Transverse colon (tissue), 4 donors: ENCODE measurements around the gene TRIP6. TPM values are rescaled to one million over a fixed set of nuclear protein-coding genes. Genes with fewer than 3 reads are reported as not detected.
A peak's percentile ranks its signal among the peaks of the same experiment; 100 is the strongest.

Experiments
- DNase-seq: peaks from one replicate; pipeline ENCODE4 v3.0.0-alpha.2; 2019
- H3K27ac ChIP-seq, 4 donors: fragments of 200-600 bp; sonication (generic); 2 replicates each; pipeline ENCODE4 v1.5.1; 2016 to 2018; ENCODE audit warnings: inconsistent platforms in 4 of 4
- H3K27me3 ChIP-seq: fragments of 200-600 bp; sonication (generic); 2 replicates; pipeline ENCODE4 v1.5.1; 2017; ENCODE audit warnings: inconsistent platforms
- H3K36me3 ChIP-seq, 4 donors: fragments of 200-600 bp; sonication (generic); 2 replicates each; pipeline ENCODE4 v1.5.1; 2017 to 2019; ENCODE audit warnings: inconsistent platforms in 4 of 4
- H3K4me1 ChIP-seq, 4 donors: fragments of 200-600 bp; sonication (generic); 2 replicates each; pipeline ENCODE4 v1.5.1; 2017 to 2020; ENCODE audit warnings: inconsistent platforms in 4 of 4
- H3K4me3 ChIP-seq, 4 donors: fragments of 200-600 bp; sonication (generic); 1 replicate in 1 of 4; 2 replicates in 3 of 4; pipeline versions ENCODE4 v1.5.1 to v1.6.1; 2017 to 2019; ENCODE audit warnings: inconsistent platforms in 4 of 4
- H3K9me3 ChIP-seq, 2 donors: fragments of 200-600 bp; sonication (generic); 2 replicates each; pipeline ENCODE4 v1.5.1; 2017 to 2019; ENCODE audit warnings: inconsistent platforms in 2 of 2
- CTCF ChIP-seq, 5 experiments: fragments of 200-600 bp in 3 of 5; fragments of 450-650 bp in 2 of 5; sonication (generic) in 3 of 5; IDR thresholded peaks; 1 replicate in 2 of 5; 2 replicates in 3 of 5; pipeline ENCODE4 v1.5.1; 2016 to 2017; ENCODE audit warnings: antibody characterized with exemption in 5 of 5, inconsistent platforms in 3 of 5, mild to moderate bottlenecking in 2 of 5, moderate library complexity in 1 of 5
- EP300 ChIP-seq: sonication (generic); formaldehyde crosslinking; IDR thresholded peaks from one replicate; pipeline ENCODE4 v1.6.1; 2017; ENCODE audit warnings: antibody characterized with exemption, low read depth
- POLR2A ChIP-seq: fragments of 450-650 bp; IDR thresholded peaks from one replicate; pipeline ENCODE4 v1.6.1; 2016; ENCODE audit warnings: antibody characterized with exemption, mild to moderate bottlenecking, moderate library complexity
- POLR2AphosphoS5 ChIP-seq, 3 donors: sonication (generic); formaldehyde crosslinking; IDR thresholded peaks; one replicate each; pipeline ENCODE4 v1.6.1; 2016; ENCODE audit warnings: antibody characterized with exemption in 3 of 3
- WGBS, 2 donors: methylation state at CpG; one replicate each; pipeline ENCODE4 v1.1.5; 2018; ENCODE audit warnings: low coverage in 1 of 2; 5-methylcytosine and 5-hydroxymethylcytosine counted together
- in situ Hi-C, 4 donors: fragments of 200-750 bp; cut with MboI; loops; one replicate each; pipeline versions ENCODE4 v1.15.0 to v1.15.1; 2017; ENCODE audit warnings: low sequenced_read_pairs in 3 of 4, low pct_ligation_motif_present in 1 of 4, low pct_unique_long_range_greater_than_20kb in 1 of 4
- intact Hi-C: fragments of 100-400 bp; cut with DNase I; formaldehyde crosslinking; loops from one replicate; pipeline ENCODE4 v1.15.1; 2023; ENCODE audit warnings: low total_unique reads
- total RNA-seq, 4 donors: library from RNA; depleted of rRNA; stranded (reverse); fragments of >200 nt; gene quantifications; one replicate each; pipeline ENCODE4 v1.1.0, GENCODE V29; 2016

Gene TRIP6
- total RNA-seq, 4 donors from 2014 or later, result 10.9 to 24.3 (median 21.2) TPM

GRCh38 chr7:100894860-100895700 lies 27.9 kb downstream of the TRIP6 start:
- Histone ChIP-seq H3K36me3 (no peaks in the 10 kb centered on the region), H3K27me3 (peaks cover 54% of the 10 kb centered on the region), H3K4me3 (peak overlapping the region; percentile 23 to 63 (median 39)), H3K9me3 (no peaks in the 10 kb centered on the region), H3K4me1 (peaks cover 32 to 56% (median 40%) of the 10 kb centered on the region in 4 donors), H3K27ac (peak overlapping the region; percentile 1 to 31 (median 14))
- 1% methylated on average over 28 of the region's 83 CpGs; no CpG with 5 or more reads in 1 of the 2 donors for WGBS, 2 donors
- no peak for TF ChIP-seq POLR2A
- TF ChIP-seq EP300, result no peak
- TF ChIP-seq CTCF (IDR thresholded peaks at IDR 0.05), result peak; percentile 82 to 92 (median 86)
- peak; percentile 62 for DNase-seq
- in situ Hi-C loops (loop anchor here in 3 of 4 donors (5.0 to 10.0 kb wide), 3 partner anchors 162 to 250 kb away; no protein-coding TSS in a partner anchor), intact Hi-C loops (loop anchor here (5.0 kb wide), 1 partner anchor 182 kb away; no protein-coding TSS in a partner anchor)

- intact Hi-C loops, result no loop called here
- peak within 1 kb of the TSS; percentile 23 to 63 (median 39) for H3K4me3 ChIP-seq
- H3K9me3 ChIP-seq, result no peaks in the 10 kb centered on the region
- H3K27me3 ChIP-seq, result peaks cover 54% of the 10 kb centered on the region
- peaks cover 27 to 50% (median 35%) of the 10 kb centered on the region in 4 donors for H3K4me1 ChIP-seq
- H3K36me3 ChIP-seq, result no peaks in the 10 kb centered on the region
- TF ChIP-seq POLR2AphosphoS5 (IDR thresholded peaks at IDR 0.05) (no peak), POLR2A (no peak), CTCF (IDR thresholded peaks at IDR 0.05) (no peak), EP300 (no peak)
- no CpG with 5 or more reads among the region's 32 CpGs for WGBS, 2 donors
- H3K27ac ChIP-seq, result peak within 1 kb of the TSS; percentile 10 to 31 (median 20)
- DNase-seq, result no peak
- in situ Hi-C loops, result loop anchor here in 2 of 4 donors (5.0 to 10.0 kb wide), 2 partner anchors 162 to 249 kb away; no protein-coding TSS in a partner anchor
Observed at GRCh38 chr7:100895701-100895955, 28.4 kb downstream of the TRIP6 start, which contains the start of gene ACHE. ACHE (minus strand) TSS chr7:100895888; CDS start chr7:100894232, 1,656 bp downstream.

- peak; percentile 78 for DNase-seq
- H3K27me3 ChIP-seq, result peaks cover 54% of the 10 kb centered on the region
- WGBS, 2 donors, result 5 to 30% methylated on average over 4 to 48 of the region's 54 CpGs
- H3K27ac ChIP-seq, result peak overlapping the region in 3 of 4 donors; percentile 19 to 31 (median 20)
- H3K9me3 ChIP-seq, result no peaks in the 10 kb centered on the region
- H3K4me1 ChIP-seq, result peaks cover 22 to 45% (median 31%) of the 10 kb centered on the region in 4 donors
- TF ChIP-seq CTCF (IDR thresholded peaks at IDR 0.05) (no peak), POLR2A (peak; percentile 44), POLR2AphosphoS5 (IDR thresholded peaks at IDR 0.05) (peak in 2 of 3 donors; percentile 7 to 72)
- H3K36me3 ChIP-seq, result no peaks in the 10 kb centered on the region
- intact Hi-C loops, result no loop called here
- peak overlapping the region in 3 of 4 donors; percentile 23 to 63 (median 44) for H3K4me3 ChIP-seq
- in situ Hi-C loops, result loop anchor here in 2 of 4 donors (5.0 to 10.0 kb wide), 2 partner anchors 161 to 249 kb away; no protein-coding TSS in a partner anchor
Observed at GRCh38 chr7:100895956-100896731, 29.0 kb downstream of the TRIP6 start.
